Ecto neural progenitor cell (in vitro differentiated cells): ENCODE data around the gene SVEP1.
"Not testable (repeated sequence)": the region's sequence is repeated elsewhere in the genome, so short reads cannot be mapped to it uniquely, and the experiment has no call there.

Source experiments
- DNase-seq: peaks from one replicate; pipeline ENCODE4 v3.0.0-alpha.2; 2018; ENCODE audit warnings: low spot score

Gene SVEP1

DNA sequence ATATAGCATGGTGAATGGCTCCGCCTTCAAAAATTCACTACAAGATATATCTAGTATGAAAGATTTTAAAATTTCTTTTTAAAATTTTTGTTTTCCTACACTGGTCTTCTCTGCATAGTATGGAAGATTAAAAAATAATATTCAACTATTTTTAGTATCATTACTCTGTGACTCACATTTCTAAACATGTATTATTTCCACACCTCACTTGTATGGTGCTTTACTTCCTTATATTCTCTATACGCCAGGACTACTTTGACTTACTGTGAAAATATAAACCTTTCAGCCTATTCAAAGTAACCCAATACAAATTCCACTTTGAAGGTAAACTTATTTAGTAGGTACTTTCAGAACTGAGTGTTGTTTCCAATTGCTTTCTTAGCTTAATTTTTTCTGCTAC lies 215.1 kb downstream of the SVEP1 start:
- no peak for DNase-seq

DNA sequence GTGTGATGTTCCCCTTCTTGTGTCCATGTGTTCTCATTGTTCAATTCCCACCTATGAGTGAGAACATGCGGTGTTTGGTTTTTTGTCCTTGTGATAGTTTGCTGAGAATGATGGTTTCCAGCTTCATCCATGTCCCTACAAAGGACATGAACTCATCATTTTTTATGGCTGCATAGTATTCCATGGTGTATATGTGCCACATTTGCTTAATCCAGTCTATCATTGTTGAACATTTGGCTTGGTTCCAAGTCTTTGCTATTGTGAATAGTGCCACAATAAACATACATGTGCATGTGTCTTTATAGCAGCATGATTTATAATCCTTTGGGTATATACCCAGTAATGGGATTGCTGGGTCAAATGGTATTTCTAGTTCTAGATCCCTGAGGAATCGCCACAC lies 220.5 kb downstream of the SVEP1 start:
- DNase-seq, result not testable (repeated sequence)

GRCh38 chr9:110357505-110357904 lies 222.0 kb downstream of the SVEP1 start:
- no peak for DNase-seq

DNA sequence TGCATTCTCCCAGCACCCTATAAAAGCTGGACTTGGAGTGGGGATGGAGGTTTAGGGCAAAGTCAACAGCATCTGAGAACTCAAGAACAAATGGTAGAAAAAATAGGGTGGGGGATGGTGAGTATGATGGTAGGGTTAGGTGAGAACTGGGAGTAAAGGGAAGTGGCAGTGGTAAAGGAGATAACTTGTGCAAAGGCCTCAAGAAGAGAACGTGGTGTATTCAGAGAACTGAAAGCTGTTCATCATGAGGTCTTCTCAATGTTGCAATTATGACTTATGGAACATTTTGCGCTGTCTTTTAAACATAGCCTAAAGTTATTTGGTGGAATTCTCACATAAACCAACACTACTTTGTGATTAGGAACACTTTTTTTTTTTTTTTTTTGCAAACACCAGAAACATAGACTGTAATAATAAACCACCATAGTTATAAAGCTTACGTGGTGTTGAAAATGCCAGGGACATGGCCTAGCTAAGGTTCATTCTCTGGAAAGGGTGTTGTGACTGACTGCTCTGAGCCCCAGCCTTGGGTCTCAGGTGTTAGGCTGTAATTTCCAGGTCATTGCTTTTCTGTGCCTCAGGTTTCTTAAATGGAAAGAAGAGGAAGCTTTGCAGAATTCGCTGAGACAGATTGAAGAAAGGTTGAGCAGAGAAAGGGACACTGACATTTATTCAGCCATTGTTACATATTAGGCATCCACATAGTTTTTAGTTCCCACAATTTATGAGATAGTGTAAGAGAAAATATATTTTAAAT lies 222.7 kb downstream of the SVEP1 start:
- no peak for DNase-seq

DNA sequence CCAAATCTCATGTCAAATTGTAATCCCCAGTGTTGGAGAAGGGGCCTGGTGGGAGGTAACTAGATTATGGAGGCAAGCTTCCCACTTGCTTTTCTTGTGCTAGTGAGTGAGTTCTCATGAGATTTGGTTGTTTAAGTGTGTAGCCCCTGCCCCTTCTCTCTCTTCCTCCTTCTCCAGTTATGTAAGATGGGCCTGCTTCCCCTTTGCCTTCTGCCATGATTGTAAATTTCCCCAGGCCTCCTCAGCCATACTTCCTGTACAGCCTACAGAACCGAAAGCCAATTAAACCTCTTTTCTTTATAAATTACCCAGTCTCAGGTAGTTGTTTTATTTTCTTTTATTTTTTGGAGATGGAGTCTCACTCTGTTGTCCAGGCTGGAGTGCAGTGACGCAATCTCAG lies 223.6 kb downstream of the SVEP1 start:
- DNase-seq, result no peak

- no peak for DNase-seq
These were observed 228.5 kb downstream of the SVEP1 start for GRCh38 chr9:110351009-110351467.

DNA sequence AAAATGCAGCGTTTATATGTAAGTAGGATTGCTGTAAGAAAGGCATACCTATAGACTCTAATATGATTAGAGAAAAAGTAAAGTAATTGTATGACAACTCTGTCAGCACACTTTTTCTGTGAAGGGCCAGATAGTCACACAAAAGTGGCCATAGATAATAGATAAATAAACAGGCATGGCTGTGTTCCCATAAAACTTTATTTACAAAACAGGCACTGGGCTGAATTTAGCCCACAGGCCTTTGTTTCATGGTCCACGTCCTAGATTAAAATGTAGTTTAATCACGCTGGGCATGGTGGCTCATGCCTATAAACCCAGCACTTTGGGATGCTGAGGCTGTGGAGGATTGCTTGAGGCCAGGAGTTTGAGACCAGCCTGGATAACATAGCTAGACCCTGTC lies 233.2 kb downstream of the SVEP1 start:
- DNase-seq, result no peak

DNA sequence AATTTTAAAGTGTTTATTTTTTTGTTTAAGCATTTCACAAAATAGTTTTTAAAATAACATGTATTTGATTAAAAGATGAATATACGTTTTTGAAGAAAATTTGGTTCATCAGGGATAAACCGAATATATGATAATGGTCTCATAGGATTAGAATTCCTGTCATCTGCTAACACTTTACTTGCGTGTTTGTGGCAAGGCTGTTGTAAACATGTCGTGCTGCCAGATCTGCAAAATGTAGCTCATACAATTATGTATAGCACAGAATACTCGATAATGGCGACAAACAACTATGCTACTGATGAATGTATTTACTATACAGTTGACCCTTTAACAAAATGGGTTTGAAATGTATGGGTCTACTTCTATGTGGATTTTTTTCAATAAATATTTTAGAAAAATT lies 234.7 kb downstream of the SVEP1 start:
- DNase-seq, result no peak

DNA sequence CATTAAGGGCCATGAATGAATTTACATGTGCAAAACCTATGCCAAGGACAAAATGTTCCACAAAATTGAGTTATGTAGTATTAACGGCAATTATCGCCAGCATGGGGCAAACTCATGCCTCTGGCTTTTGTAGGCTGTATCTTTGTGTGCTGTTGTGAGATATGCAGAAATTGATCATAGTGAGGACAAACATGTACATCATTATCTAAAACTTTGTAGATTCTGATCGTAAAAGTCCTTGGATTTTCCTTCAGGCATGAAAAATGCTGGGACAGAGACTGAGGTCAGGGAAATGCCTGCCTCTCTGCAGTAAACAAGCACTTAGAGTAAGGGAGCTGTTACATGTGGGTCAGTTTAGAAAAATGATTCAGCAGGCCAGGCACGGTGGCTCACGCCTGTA lies 236.0 kb downstream of the SVEP1 start:
- no peak for DNase-seq

DNA sequence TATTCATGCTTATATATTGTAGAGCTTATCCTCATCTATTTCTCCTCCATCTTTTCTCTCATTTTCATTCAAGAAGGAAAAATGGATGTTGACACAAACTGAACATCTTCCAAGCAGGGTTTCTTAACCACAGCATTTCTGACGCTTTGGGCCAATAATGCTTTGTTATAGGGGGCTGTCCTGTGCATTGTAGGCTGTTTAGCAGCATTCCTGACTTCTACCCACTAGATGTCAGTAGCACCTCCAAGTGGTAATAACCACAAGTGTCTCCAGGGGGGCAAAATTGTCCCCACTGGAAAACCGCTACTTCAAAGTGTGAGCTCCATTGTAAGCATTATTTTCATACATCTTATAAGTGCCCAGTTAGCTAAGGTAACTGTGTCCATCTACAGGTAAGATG lies 239.2 kb downstream of the SVEP1 start:
- no peak for DNase-seq

- DNase-seq, result no peak
These were observed 241.4 kb downstream of the SVEP1 start for GRCh38 chr9:110338143-110338542.

DNA sequence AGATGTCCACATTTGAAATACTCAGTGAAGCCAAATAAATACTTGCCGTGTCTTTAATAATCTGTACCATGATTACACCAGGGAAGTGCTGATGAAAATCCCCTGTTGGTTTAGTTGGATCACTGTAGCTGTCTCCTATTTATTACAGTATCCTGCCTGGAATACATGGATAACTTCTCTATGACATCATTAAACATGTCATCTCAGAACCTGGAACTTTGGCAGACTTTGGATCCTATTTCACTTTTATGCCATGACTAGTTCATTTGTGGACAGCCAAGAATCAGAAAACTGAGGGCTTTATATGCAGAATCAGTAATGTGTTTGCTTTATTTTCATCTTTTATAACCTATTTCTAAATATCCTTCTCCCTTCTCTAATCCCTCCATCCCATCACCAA lies 241.8 kb downstream of the SVEP1 start, which contains the start of gene TXNDC8:
Gene TXNDC8, minus strand, starts transcription at position 137 of the 400 bp plus-strand sequence.
- no peak for DNase-seq

DNA sequence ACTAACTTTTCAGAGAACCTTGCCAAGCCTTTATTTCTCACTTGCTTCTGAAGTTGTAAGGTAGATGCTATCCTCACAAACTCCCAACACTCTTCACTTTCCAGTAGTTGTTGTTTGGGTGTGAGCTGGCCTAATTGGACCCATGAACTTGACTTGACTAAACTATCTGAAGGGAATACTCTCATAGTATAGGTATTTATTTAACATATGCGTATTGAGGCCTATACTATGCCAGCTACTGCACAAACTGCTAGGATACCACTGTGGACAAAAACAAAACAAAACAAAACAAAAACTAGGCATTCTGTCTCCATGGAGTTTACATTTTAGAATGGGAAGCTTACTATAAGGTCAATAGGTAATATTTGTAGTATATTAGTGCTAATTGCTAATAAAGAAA lies 243.2 kb downstream of the SVEP1 start:
- no peak for DNase-seq

DNA sequence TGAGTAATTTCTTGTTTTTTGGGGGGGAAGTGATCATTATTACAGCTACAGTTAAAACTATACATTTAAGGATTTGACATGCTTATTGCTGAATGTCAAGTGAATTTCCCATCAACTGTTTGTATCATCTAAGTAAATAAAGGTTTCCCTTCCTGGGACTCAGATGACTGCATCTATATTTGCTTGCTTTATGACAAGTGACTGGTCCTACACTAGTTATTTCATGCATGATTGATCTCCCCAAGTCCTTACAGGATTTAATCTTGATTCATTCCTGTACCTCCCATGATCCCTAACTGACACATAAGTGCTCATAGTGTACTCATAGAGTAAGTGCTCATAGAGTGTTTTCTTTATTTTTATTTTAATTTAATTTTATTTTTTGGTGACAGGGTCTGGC lies 244.7 kb downstream of the SVEP1 start:
- DNase-seq, result no peak

DNA sequence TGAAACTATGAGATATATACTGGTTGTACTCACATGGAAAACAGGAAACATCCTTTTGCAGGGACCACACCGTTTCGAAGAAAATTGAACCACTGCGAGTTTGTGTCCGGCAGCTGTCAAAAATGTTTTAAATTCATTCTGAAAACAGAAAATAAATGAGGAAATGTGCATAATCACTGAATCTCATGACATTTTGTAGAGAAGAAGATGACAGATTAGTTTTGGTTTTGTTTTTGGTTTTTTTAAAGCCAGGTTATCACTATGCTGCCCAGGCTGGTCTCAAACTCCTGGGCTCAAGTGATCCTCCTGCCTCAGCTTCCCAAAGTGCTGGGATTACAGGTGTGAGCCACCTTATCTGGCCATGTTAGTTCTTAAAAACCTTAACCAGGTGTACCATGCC lies 245.4 kb downstream of the SVEP1 start:
- DNase-seq, result no peak

- no peak for DNase-seq
These were observed 246.8 kb downstream of the SVEP1 start for GRCh38 chr9:110332766-110333165.

- DNase-seq, result no peak
These were observed 248.9 kb downstream of the SVEP1 start for GRCh38 chr9:110330484-110331105.

- DNase-seq, result no peak
These were observed 249.8 kb downstream of the SVEP1 start for GRCh38 chr9:110329639-110330230.

- DNase-seq, result no peak
These were observed 250.8 kb downstream of the SVEP1 start for GRCh38 chr9:110328763-110329162.

DNA sequence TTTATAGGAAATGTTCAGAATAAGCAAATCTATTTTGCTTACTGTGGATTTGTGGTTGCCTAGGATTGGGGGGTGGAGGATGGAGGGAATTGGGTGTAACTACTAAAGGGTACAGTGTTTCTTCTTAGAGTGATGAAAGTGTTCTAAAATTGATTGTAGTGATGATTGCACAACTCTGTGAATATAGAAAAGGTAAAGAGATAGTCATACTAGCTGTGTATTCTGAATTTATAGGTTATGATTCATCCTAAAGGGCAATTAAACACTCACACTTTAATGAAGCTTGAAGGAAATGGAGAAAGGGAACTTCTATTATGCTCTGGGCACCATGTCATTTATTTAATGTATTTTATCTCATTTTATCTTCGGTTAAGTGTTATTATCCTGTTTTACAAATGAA lies 251.8 kb downstream of the SVEP1 start:
- DNase-seq, result no peak

DNA sequence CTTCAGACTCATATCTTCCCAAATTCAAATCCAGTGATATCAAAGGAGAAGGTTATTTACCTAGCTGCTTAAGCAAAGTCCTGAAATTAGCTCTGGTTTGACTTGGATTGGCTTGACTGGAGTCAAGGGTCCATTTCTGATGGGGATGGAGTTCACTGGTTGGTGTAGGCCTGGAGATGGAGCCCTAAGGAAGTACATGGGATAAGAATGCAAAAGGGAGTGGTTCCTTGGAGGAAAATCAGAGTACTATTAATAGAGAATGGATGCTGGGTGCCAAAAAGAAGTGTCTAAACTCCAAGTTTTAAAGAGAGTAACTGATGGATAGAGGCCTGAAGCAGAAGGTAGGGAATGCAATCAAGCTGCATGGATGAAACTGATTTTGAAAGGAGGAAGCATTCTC lies 255.7 kb downstream of the SVEP1 start:
- DNase-seq, result no peak

- DNase-seq, result no peak
These were observed 258.7 kb downstream of the SVEP1 start for GRCh38 chr9:110320651-110321445.
